Duodenal mucosa (tissue), 2 donors: ENCODE measurements around the gene PIGK.
A peak's percentile ranks its signal among the peaks of the same experiment; 100 is the strongest.
"Not testable (repeated sequence)": the region's sequence is repeated elsewhere in the genome, so short reads cannot be mapped to it uniquely, and the experiment has no call there.

ENCODE experiments used
- H3K27ac ChIP-seq: one replicate; pipeline ENCODE4 v1.7.0; 2013; ENCODE audit warnings: low read depth, low read length
- H3K27me3 ChIP-seq, 2 donors: one replicate each; pipeline ENCODE4 v1.7.0; 2013; ENCODE audit warnings: low read length in 2 of 2, control low read depth in 1 of 2; ENCODE audit not compliant: insufficient read depth in 2 of 2, control insufficient read depth in 1 of 2
- H3K36me3 ChIP-seq, 2 donors: one replicate each; pipeline ENCODE4 v1.7.0; 2013; ENCODE audit warnings: low read length in 2 of 2, control low read depth in 1 of 2; ENCODE audit not compliant: insufficient read depth in 2 of 2, control insufficient read depth in 1 of 2
- H3K4me1 ChIP-seq, 2 donors: one replicate each; pipeline ENCODE4 v1.7.0; 2013; ENCODE audit warnings: low read length in 2 of 2, control low read depth in 1 of 2; ENCODE audit not compliant: insufficient read depth in 2 of 2, control insufficient read depth in 1 of 2
- H3K4me3 ChIP-seq, 2 donors: one replicate each; pipeline ENCODE4 v1.7.0; 2013; ENCODE audit warnings: low read length in 2 of 2, low read depth in 1 of 2
- H3K9ac ChIP-seq, 2 donors: one replicate each; pipeline ENCODE4 v1.7.0; 2013; ENCODE audit warnings: low read length in 2 of 2, low read depth in 1 of 2
- H3K9me3 ChIP-seq, 2 donors: one replicate each; pipeline ENCODE4 v1.7.0; 2013; ENCODE audit warnings: low read length in 2 of 2, control low read depth in 1 of 2; ENCODE audit not compliant: control insufficient read depth in 1 of 2

PIGK gene

DNA sequence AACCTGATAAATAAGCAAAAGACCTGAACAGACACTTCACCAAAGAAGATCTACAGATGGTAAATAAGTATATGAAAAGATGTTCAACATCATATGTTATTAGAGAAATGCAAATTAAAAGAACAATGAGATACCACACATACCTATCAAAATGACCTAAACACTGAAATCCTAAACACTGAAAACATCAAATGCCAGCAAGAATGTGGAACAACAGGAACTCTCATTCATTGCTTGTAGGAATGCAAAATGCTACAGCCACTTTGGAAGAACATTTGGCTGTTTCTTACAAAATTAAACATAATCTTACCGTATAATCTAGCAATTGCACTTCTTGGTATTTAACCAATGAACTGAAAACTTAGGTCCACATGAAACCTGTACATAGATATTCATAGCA lies 14.9 kb upstream of the PIGK start:
- Histone ChIP-seq H3K27me3 (no peaks in the 10 kb centered on the region), H3K27ac (no peak overlapping the region), H3K4me1 (no peaks in the 10 kb centered on the region), H3K9me3 (no peaks in the 10 kb centered on the region), H3K9ac (no peak overlapping the region), H3K4me3 (no peak overlapping the region), H3K36me3 (no peaks in the 10 kb centered on the region)

DNA sequence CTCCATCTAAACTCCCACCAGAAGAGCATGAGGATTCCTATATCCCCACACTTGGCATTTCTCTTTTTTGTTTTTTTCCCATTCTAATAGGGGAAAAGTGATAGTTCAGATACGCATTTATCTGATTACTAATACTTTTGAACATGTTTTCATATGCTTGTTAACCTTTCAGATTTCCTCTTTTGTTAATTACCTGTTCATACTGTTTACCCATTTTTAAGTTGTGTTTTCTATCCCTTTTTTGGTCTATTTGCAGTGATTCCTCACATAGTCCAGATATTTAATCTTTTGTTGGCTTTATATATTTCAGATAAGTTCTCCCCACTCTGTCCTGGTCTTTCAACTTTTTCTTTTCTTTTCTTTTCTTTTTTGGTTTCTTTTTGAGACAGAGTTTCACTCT lies 13.6 kb upstream of the PIGK start:
- Histone ChIP-seq H3K36me3 (no peaks in the 10 kb centered on the region), H3K9me3 (no peaks in the 10 kb centered on the region), H3K9ac (no peak overlapping the region), H3K27ac (no peak overlapping the region), H3K27me3 (no peaks in the 10 kb centered on the region), H3K4me3 (no peak overlapping the region), H3K4me1 (no peaks in the 10 kb centered on the region)

DNA sequence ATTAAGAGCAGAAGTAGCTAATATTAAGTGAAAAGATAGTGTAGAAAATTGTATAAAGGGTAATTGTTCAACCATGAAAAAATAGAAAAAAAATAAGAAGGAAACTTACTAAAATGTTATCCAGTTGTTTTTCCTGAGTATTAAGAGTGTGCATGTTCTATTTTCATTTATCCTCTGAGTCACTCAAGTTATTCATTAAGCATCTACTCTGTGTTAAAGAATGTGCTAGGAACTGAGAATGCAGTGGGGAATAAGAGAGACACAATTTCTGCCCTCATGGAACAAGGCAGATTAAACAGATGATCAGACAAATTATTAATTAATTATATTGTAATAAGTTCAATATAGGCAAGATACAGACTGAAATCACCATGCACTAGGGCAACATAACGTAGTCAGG lies 10.8 kb upstream of the PIGK start:
- no peaks in the 10 kb centered on the region for H3K4me1 ChIP-seq
- no peaks in the 10 kb centered on the region for H3K9me3 ChIP-seq
- no peak overlapping the region for H3K9ac ChIP-seq
- H3K36me3 ChIP-seq = no peaks in the 10 kb centered on the region
- H3K27ac ChIP-seq = no peak overlapping the region
- H3K4me3 ChIP-seq = no peak overlapping the region
- H3K27me3 ChIP-seq = no peaks in the 10 kb centered on the region

DNA sequence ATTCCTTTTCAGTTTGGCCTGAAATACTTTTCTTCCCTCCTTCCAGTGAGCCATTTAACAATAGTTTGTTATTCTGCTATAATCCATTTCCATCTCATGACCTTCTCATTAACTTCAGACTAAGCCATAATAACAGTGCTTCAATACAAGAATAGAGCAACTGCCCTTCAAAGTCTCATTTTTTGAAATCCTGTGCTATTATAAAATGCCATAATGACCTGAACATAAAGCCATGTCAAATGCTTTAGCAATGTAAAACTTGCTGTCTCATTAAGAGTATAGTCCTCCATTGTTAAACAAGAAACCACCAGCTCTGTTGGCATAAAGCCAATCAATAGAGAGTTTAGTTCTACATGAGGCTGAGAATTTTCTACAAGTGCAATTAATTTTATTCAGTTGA lies 9.6 kb upstream of the PIGK start:
- Histone ChIP-seq H3K9me3 (no peaks in the 10 kb centered on the region), H3K27me3 (no peaks in the 10 kb centered on the region), H3K36me3 (no peaks in the 10 kb centered on the region), H3K4me1 (no peaks in the 10 kb centered on the region), H3K4me3 (no peak overlapping the region), H3K9ac (no peak overlapping the region), H3K27ac (no peak overlapping the region)

DNA sequence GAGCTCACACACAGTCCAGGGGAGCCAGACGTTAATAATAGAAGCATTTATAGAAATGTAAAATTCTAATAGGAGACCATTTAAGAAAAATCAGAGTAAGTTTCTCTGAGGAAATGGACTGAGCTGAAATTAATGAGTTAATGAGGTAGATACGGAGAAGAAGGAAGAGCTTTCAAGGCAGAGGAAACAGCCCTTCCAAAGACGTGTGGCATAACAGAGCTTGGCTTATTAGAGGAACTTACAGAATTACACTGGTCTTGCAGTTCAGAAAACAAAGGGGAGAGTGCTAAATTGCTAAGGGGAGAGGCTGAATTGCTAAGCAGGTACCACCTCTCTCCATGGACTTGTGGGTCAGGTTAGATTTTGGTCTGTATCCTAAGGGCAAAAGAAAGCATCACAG lies 8.2 kb upstream of the PIGK start:
- Histone ChIP-seq H3K36me3 (no peaks in the 10 kb centered on the region), H3K9me3 (no peaks in the 10 kb centered on the region), H3K27me3 (no peaks in the 10 kb centered on the region), H3K9ac (no peak overlapping the region), H3K4me3 (no peak overlapping the region), H3K27ac (no peak overlapping the region), H3K4me1 (no peaks in the 10 kb centered on the region)

DNA sequence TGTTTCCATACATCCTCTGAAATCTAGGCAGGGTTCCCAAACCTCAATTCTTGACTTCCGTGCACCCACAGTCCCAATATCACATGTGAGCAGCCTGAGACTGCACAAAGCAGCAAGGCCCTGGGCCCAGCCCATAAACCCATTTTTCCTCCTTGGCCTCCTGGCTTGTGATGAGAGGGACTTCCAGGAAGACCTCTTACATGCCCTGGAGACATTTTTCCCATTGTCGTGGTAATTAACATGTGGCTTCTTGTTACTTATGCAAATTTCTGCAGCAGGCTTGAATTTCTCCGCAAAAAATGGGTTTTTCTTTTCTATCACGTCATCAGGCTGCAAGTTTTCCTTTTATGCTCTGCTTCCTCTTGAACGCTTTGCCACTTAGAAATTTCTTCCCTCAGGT lies 3.3 kb upstream of the PIGK start:
- H3K27ac ChIP-seq = no peak overlapping the region
- H3K9ac ChIP-seq = no peak overlapping the region
- H3K36me3 ChIP-seq = no peaks in the 10 kb centered on the region
- H3K4me1 ChIP-seq = peaks cover 6 to 10% of the 10 kb centered on the region in 2 donors
- no peaks in the 10 kb centered on the region for H3K27me3 ChIP-seq
- H3K9me3 ChIP-seq = no peaks in the 10 kb centered on the region
- no peak overlapping the region for H3K4me3 ChIP-seq

DNA sequence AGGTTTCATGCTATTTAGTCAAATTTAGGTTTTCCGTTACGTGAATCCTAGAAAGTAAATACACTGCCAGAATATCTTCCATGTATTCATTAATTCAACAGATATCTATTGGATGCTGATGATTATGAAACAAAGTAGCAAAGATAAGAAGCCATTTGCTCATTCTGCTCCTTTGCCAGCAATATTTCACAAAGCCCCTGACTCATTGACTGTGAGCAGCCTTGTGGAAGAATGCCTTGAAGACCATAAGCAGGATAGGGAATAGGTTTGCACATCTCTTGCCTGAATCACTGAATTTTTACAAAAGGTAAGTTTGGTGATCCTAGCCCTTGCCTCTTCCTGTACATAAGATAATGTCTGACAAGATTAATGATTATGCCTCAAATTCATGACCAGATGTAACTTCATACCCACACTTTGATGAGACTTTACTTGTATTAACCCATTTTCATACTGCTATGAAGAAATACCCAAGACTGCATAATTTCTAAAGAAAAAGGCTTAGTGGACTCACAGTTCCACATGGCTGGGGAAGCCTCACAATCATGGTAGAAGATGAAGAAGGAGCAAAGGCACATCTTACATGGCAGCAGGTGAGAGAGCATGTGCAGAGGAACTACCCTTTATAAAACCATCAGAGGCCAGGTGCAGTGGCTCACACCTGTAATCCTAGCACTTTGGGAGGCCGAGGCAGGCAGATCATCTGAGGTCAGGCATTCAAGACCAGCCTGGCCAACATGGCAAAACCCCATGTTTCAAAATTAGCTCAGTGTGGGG lies 1.6 kb upstream of the PIGK start:
- no peak overlapping the region for H3K9ac ChIP-seq
- peaks cover 6 to 10% of the 10 kb centered on the region in 2 donors for H3K4me1 ChIP-seq
- H3K27ac ChIP-seq = no peak overlapping the region
- no peak overlapping the region for H3K4me3 ChIP-seq
- no peaks in the 10 kb centered on the region for H3K36me3 ChIP-seq
- H3K9me3 ChIP-seq = no peaks in the 10 kb centered on the region
- H3K27me3 ChIP-seq = no peaks in the 10 kb centered on the region

DNA sequence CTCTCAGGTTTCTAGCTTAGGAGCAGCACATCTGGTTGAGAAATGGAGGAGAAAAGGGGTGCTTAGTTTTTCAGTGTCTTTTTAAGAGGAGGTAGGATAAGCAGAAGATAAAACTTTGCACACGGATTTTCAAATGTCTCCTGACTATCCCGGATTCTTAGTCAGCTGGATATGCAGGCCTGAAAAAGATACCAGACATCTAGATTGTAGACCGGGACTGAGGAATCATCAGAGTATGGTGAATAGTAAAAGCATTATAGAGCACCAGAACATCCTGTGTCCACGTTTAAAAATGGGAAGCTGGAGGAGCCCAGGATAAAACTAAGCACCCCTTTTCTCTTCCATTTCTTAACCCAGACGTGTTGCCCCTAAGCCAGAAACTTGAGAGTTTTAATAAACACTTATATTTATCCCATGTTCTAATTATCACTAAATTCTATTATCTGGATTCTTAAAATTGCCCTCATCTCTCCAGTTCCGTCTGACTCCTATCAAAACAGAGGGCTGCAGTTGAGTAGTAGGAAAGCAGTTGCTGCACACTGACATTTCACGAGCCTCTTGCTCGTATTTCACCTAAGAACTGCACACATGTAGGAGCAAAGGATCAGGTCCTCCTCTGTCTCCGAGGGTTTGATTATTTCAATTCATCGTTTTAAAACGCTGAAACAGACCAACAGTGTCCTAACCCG lies 609 bp downstream of the PIGK start:
- H3K9me3 ChIP-seq = no peaks in the 10 kb centered on the region
- peak overlapping the region; percentile 70 for H3K27ac ChIP-seq
- no peaks in the 10 kb centered on the region for H3K36me3 ChIP-seq
- H3K4me3 ChIP-seq = peak overlapping the region; percentile 85 to 98
- peak overlapping the region; percentile 73 to 88 for H3K9ac ChIP-seq
- H3K27me3 ChIP-seq = no peaks in the 10 kb centered on the region
- H3K4me1 ChIP-seq = peaks cover 6 to 10% of the 10 kb centered on the region in 2 donors

DNA sequence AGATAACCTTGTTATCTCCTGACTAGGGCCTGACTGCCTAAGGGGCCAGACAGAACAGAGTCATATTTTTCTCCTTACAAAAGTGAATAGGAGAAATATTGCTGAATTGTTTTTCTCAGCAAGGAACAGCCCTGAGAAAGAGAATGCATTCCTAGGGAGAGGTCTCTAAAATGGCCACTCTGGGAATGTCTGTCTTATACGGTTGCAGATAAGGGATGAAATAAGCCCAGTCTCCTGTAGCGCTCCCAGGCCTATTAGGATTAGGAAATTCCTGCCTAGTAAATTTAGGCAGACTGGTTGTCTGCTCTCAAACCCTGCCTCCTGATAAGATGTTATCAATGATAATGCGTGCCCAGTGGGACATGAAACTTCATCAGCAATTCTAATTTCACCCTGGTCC lies 15.2 kb downstream of the PIGK start:
- not testable (repeated sequence) for H3K27ac ChIP-seq, H3K4me3 ChIP-seq, H3K27me3 ChIP-seq, H3K36me3 ChIP-seq, H3K4me1 ChIP-seq, H3K9ac ChIP-seq, H3K9me3 ChIP-seq

DNA sequence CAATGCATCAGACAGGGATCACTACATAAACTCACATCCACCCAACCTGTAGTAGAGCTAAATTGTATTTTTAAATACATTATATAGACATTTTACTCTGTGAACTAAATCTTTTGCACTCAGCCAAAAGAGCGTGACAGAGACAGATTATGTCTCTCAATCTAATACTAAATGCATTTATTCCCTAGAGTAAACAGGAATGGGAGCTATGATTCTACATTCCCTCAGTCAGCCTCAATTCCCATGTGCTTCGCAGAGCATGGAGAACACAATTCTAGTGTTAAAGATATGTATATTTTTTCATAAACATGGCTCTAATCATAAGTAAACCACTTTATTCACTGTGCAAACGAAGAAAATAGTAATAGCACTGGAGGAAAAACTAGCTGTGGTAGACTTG lies 16.5 kb downstream of the PIGK start:
- peaks cover 0 to 3% of the 10 kb centered on the region in 2 donors for H3K36me3 ChIP-seq
- H3K9ac ChIP-seq = no peak overlapping the region
- no peaks in the 10 kb centered on the region for H3K4me1 ChIP-seq
- no peak overlapping the region for H3K4me3 ChIP-seq
- H3K27me3 ChIP-seq = no peaks in the 10 kb centered on the region
- H3K27ac ChIP-seq = no peak overlapping the region
- H3K9me3 ChIP-seq = peaks cover 6 to 7% of the 10 kb centered on the region in 2 donors
